Fibroblast of mammary gland (primary cell): ENCODE data around the gene AVEN.
A peak's percentile ranks its signal among the peaks of the same experiment; 100 is the strongest.

Source experiments
- DNase-seq: peaks from one replicate; pipeline ENCODE4 v3.0.0-alpha.2; 2010; ENCODE audit warnings: low read depth
- H3K4me3 ChIP-seq: 2 replicates; pipeline ENCODE4 v1.5.1; 2011; ENCODE audit warnings: low read depth, mild to moderate bottlenecking, low read length, moderate library complexity; ENCODE audit not compliant: control insufficient read depth
- CTCF ChIP-seq: conservative IDR thresholded peaks from 2 replicates; pipeline ENCODE4 v1.5.1; 2011; ENCODE audit warnings: low read depth, low read length, inconsistent platforms; ENCODE audit not compliant: control insufficient read depth, insufficient read depth

Gene AVEN

DNA sequence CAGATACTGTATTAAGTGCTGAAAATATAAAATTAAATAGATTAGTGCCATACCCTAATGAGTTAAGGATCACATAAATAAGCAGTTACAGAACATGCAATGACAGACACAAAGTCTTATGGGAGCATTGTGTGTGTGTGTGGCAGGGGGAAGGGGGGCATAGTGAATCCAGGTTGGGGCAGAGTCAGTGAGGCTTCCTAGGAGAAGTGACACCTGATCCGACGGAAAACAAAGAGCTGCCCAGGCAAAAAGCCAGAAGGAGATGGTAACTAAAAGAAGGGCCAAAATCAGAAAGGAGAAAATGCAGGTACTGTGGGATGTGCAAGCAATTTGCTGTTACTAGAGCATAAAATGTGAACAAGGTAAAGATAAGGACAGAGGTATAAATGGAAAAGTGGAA lies 150.8 kb downstream of the AVEN start:
- H3K4me3 ChIP-seq: no peak overlapping the region
- TF ChIP-seq CTCF: no peak
- DNase-seq: no peak

GRCh38 chr15:33882921-33883320 lies 156.1 kb downstream of the AVEN start:
- no peak for DNase-seq
- TF ChIP-seq CTCF: no peak
- no peak overlapping the region for H3K4me3 ChIP-seq

GRCh38 chr15:33874156-33874555 lies 164.8 kb downstream of the AVEN start:
- no peak for DNase-seq
- no peak for TF ChIP-seq CTCF
- H3K4me3 ChIP-seq: no peak overlapping the region

DNA sequence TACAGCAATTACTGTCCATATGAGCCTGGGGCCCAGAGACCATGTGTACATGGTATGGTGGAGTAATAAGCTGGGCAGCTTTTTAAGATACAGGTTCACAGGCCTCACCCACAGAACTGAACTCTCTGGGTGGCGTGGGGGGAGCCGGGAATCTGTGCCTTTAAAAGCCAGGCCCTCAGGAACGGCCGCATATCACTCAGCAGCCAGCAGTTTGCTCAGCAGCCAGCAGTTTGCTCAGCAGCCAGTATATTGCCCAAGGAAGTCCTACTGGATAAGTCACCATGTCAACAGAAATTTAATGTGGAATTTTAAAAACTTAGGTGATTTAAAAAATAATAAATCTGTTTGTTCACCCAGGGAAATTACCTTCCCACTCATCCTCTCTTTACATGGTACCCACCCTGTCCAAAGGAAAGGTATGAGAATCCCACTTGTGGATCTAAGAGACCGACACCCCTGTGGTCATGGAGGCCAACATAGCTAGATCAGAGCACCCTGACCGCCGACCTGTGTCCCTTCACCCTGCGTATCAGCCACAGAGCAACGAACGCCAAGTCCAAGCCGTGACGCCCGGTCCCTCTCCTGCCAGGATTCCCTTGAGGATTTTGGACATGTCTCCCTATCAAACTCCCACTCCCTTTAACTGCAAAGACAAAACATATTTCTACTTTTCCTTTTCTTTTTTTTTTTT lies 166.4 kb downstream of the AVEN start:
- DNase-seq: no peak
- TF ChIP-seq CTCF: no peak
- no peak overlapping the region for H3K4me3 ChIP-seq

DNA sequence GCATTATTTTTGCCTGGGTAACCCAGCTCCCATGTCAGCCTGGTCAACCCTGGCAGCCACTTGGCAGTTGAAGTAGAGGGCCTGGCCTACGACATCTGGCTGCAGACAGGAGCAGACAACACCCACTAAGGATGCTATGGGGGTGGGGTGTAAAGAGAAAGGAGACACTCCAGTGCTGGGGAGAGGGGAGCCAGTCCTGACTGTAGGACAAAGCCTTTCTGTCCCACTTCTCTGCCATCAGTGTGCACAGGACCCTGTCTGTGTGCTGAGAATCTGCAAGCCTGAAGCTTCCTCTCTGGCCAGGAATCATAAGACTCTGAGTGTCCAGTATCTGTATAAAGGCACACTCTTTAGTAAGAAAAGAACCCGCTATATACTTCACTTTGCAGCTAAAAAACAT lies 167.0 kb downstream of the AVEN start:
- DNase-seq: no peak
- no peak overlapping the region for H3K4me3 ChIP-seq
- TF ChIP-seq CTCF: no peak

GRCh38 chr15:33866101-33866737 lies 172.8 kb downstream of the AVEN start:
- no peak for DNase-seq
- TF ChIP-seq CTCF: no peak
- H3K4me3 ChIP-seq: no peak overlapping the region

DNA sequence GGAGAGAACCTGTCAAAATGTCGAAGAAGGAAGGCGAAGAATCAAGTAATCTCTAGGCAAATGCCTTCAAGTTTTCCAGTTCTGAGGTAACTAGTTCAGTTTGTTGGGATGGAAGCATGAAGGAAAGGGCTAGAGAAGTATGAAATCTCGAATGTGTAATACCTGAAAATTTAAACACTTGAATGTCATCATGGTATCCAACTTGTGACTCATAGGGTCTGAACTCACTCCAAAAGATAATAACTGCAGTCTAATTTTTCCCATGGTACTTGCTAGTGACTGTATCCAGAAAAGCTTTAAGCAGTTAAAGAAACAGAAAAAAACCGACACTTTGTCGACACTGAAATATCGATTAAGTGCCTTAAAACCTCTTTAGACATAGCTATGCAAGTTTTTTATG lies 173.6 kb downstream of the AVEN start:
- peak; percentile 24 for DNase-seq
- no peak overlapping the region for H3K4me3 ChIP-seq
- no peak for TF ChIP-seq CTCF
